Suprapubic skin (tissue), 4 donors: ENCODE results near the gene JOSD2. TPM values are rescaled to one million over a fixed set of nuclear protein-coding genes. Genes with fewer than 3 reads are reported as not detected.

Experiments
- DNase-seq, 2 donors: peaks; one replicate each; pipeline ENCODE4 v3.0.0-alpha.2; 2019; ENCODE audit warnings: low spot score in 2 of 2
- H3K27ac ChIP-seq: fragments of 200-600 bp; sonication (generic); one replicate; pipeline ENCODE4 v1.5.1; 2019
- H3K27me3 ChIP-seq: fragments of 200-600 bp; sonication (generic); one replicate; pipeline ENCODE4 v1.5.1; 2019
- H3K36me3 ChIP-seq: fragments of 200-600 bp; sonication (generic); one replicate; pipeline ENCODE4 v1.5.1; 2019
- H3K4me1 ChIP-seq: fragments of 200-600 bp; sonication (generic); one replicate; pipeline ENCODE4 v1.5.1; 2019
- H3K4me3 ChIP-seq: fragments of 200-600 bp; sonication (generic); one replicate; pipeline ENCODE4 v1.5.1; 2019; ENCODE audit warnings: mild to moderate bottlenecking
- H3K9me3 ChIP-seq: fragments of 200-600 bp; sonication (generic); one replicate; pipeline ENCODE4 v1.5.1; 2019
- EP300 ChIP-seq: sonication (generic); formaldehyde crosslinking; IDR thresholded peaks from one replicate; pipeline ENCODE4 v1.6.1; 2017; ENCODE audit warnings: antibody characterized with exemption
- POLR2A ChIP-seq, 2 donors: fragments of 450-650 bp; IDR thresholded peaks; one replicate each; pipeline ENCODE4 v1.6.1; 2017; ENCODE audit warnings: antibody characterized with exemption in 2 of 2, mild to moderate bottlenecking in 2 of 2, moderate library complexity in 2 of 2
- POLR2AphosphoS5 ChIP-seq, 3 donors: sonication (generic); formaldehyde crosslinking; IDR thresholded peaks; one replicate each; pipeline ENCODE4 v1.6.1; 2017; ENCODE audit warnings: antibody characterized with exemption in 3 of 3
- WGBS: methylation state at CpG from one replicate; pipeline ENCODE4 v1.1.5; 2018; 5-methylcytosine and 5-hydroxymethylcytosine counted together
- total RNA-seq, 4 donors: library from RNA; depleted of rRNA; stranded (reverse); fragments of >200 nt; gene quantifications; one replicate each; pipeline ENCODE4 v1.1.0, GENCODE V29; 2016
- TF ChIP-seq, protein P1 (sequence below), 2 donors: fragments of 200-600 bp in 1 of 2; fragments of 450-650 bp in 1 of 2; sonication (generic) in 1 of 2; IDR thresholded peaks; one replicate each; pipeline ENCODE4 v1.5.1; 2016 to 2019; ENCODE audit warnings: antibody characterized with exemption in 2 of 2, mild to moderate bottlenecking in 1 of 2, moderate library complexity in 1 of 2

The JOSD2 gene
- total RNA-seq, 4 donors from 2014 or later: 9.3 to 31.7 (median 28.7) TPM

DNA sequence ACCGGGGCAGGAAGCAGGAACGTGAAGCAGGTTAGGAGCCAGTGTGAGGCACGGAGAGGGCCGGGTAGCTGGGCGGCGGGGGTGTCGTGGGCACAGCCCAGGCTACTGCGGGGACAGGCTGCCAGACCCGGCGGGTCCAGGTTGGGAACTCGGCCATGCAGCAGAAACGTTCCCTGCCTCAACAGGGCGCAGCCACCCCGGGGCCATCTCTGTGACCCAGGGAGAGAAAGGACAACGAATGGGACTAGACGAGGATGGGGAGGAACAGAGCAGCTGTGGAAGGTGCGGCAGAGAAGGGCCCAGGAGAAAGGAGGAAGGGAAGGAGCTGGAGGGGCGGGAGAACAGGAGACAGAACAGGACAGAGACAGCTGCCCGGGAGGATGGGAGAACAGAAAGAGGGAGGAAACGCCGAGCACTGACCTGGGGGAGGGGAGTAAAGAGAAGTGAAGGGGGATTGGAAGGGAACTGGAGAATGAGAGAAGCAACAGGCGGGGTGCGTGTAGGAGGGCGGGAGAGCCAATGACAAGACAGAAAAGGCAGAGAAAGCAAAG is 21.5 kb downstream of the JOSD2 start:
- Histone ChIP-seq H3K9me3 (no peaks in the 10 kb centered on the region), H3K4me3 (no peak overlapping the region), H3K27me3 (peaks cover 49% of the 10 kb centered on the region), H3K4me1 (no peaks in the 10 kb centered on the region), H3K36me3 (no peaks in the 10 kb centered on the region), H3K27ac (no peak overlapping the region)
- 33% methylated on average over 23 of the region's 24 CpGs for WGBS
- DNase-seq: no peak
- TF ChIP-seq EP300 (no peak), POLR2AphosphoS5 (IDR thresholded peaks at IDR 0.05) (no peak), POLR2A (IDR thresholded peaks at IDR 0.05) (no peak)
- TF ChIP-seq, protein P1, sequence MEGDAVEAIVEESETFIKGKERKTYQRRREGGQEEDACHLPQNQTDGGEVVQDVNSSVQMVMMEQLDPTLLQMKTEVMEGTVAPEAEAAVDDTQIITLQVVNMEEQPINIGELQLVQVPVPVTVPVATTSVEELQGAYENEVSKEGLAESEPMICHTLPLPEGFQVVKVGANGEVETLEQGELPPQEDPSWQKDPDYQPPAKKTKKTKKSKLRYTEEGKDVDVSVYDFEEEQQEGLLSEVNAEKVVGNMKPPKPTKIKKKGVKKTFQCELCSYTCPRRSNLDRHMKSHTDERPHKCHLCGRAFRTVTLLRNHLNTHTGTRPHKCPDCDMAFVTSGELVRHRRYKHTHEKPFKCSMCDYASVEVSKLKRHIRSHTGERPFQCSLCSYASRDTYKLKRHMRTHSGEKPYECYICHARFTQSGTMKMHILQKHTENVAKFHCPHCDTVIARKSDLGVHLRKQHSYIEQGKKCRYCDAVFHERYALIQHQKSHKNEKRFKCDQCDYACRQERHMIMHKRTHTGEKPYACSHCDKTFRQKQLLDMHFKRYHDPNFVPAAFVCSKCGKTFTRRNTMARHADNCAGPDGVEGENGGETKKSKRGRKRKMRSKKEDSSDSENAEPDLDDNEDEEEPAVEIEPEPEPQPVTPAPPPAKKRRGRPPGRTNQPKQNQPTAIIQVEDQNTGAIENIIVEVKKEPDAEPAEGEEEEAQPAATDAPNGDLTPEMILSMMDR (IDR thresholded peaks at IDR 0.05): no peak

DNA sequence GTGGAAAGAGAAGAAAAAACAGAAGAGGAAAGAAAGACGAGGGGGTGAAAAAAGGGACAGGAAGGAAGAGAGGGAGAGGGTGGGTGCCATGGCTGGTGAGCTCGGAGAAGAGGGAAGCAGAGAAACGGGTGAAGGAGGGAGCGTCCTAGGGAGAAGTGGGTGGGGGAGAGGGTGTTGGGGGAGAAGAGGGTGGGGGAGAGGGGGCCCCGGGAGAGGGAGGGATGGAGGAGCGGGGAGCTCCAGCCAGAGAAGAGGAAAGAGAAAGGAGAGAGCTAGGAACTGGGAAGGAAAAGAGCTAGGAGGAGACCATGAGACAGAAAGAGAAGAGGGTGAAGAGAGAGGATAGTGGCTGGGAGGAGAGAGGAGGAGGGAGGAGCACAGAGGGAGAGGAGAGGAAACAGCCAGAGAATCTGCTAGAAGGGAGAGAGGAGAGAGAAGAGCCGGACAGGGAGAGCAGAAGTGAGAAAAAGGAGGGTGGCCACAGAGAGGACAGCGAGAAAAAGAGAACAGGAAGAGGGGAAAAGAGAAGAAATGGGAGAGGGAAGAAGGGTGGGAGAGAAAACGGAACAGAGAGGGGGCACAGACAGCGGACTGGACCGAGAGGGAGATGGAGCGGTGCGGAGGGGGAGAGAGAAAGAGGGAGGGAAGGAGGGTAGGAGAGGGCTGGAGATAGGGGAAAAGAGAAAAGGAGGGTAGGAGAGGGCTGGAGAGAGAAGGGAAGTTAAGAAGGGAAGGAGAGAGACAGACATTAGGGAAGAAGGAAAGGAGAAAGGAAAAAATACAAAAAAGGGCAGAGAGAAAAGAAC is 22.4 kb downstream of the JOSD2 start:
- Histone ChIP-seq H3K9me3 (no peaks in the 10 kb centered on the region), H3K27me3 (peaks cover 49% of the 10 kb centered on the region), H3K36me3 (peaks cover 1% of the 10 kb centered on the region), H3K4me3 (no peak overlapping the region), H3K4me1 (no peaks in the 10 kb centered on the region), H3K27ac (no peak overlapping the region)
- TF ChIP-seq, protein P1 (IDR thresholded peaks at IDR 0.05): no peak
- TF ChIP-seq EP300 (no peak), POLR2AphosphoS5 (IDR thresholded peaks at IDR 0.05) (no peak), POLR2A (IDR thresholded peaks at IDR 0.05) (no peak)
- DNase-seq: no peak
- 21% methylated on average over 13 of the region's 13 CpGs for WGBS

DNA sequence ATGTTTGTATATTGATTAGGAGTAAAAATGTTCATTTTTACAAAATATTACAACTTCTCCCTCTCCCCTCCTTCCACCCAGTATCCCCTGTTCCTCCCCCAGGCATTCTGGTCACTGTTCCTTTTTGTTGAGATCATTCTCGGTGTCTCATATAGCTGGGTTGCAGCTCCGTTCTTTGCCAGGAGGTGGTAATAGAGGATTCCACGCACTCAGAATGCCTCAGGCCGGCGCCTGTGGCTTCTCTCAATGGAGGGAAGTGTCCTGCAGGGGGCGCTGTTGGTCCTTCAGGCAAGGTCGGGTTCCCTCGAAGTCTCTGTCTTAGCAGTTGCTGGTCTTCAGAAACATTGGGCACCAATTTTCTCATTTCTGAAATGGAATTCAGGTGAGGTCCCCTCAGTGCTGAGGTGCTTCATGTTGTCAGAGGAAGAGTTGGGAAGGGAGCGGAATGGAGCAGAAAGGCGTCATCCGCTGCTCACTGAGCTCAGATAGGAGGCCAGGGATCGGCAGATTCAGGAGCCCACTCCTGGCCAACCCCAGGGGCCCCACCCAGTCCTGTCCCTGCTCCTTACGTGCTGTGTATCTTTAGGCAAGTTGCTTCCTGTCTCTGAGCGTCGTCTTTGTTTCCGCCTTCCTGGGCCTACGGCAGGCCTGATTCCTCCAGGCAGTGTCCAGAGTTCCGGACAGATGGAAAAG is 24.0 kb downstream of the JOSD2 start:
- Histone ChIP-seq H3K36me3 (peaks cover 16% of the 10 kb centered on the region), H3K4me3 (no peak overlapping the region), H3K27me3 (peaks cover 49% of the 10 kb centered on the region), H3K9me3 (no peaks in the 10 kb centered on the region), H3K27ac (no peak overlapping the region), H3K4me1 (no peaks in the 10 kb centered on the region)
- WGBS: 74% methylated on average over 18 of the region's 18 CpGs
- no peak for DNase-seq
- TF ChIP-seq POLR2AphosphoS5 (IDR thresholded peaks at IDR 0.05): no peak
- no peak for TF ChIP-seq EP300
- TF ChIP-seq, protein P1 (IDR thresholded peaks at IDR 0.05): no peak
- TF ChIP-seq POLR2A (IDR thresholded peaks at IDR 0.05): no peak

DNA sequence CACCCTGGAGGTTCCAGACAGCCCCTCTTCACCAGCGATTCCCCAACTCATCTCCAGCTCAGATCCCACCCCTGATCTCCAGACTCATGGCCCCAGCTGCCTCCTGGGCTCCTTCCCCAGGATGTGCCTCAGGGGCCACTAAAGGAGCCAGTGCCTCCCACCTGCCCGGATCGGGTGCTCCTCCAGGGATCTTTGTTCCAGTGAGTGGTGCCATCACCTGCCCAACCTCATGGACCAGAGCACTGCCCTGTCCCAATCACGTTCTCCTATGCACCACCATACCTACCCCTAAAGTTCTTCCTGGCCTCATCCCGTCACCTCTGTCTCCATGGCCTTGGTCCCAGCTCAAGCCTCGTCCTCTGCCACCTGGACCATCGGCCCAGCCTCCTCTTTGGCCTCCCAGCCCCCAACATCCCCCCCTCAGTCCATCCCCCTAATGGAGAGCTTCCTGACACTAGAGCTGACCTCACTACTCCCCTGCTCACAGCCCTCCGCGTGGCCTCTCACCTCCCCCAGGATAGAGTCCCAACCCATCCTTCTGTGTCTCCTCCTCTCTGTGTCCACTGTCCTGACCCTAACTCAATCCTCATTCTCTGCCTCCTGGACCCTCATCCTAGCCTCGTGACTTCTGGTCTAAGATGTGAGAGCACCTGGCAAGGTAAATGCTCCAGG is 25.6 kb downstream of the JOSD2 start:
- 88% methylated on average over 10 of the region's 10 CpGs for WGBS
- H3K9me3 ChIP-seq: no peaks in the 10 kb centered on the region
- TF ChIP-seq POLR2AphosphoS5 (IDR thresholded peaks at IDR 0.05) (no peak), EP300 (no peak), POLR2A (IDR thresholded peaks at IDR 0.05) (no peak)
- TF ChIP-seq, protein P1 (IDR thresholded peaks at IDR 0.05): no peak
- H3K27me3 ChIP-seq: peaks cover 36% of the 10 kb centered on the region
- H3K36me3 ChIP-seq: peaks cover 31% of the 10 kb centered on the region
- no peak for DNase-seq
- H3K4me3 ChIP-seq: no peak overlapping the region
- no peak overlapping the region for H3K27ac ChIP-seq
- H3K4me1 ChIP-seq: no peaks in the 10 kb centered on the region
